Measurements from ENCODE around the gene LONRF2. TPM values are rescaled to one million over a fixed set of nuclear protein-coding genes. Genes with fewer than 3 reads are reported as not detected.
"Not testable (repeated sequence)": the region's sequence is repeated elsewhere in the genome, so short reads cannot be mapped to it uniquely, and the experiment has no call there.

LONRF2 gene
- polyA plus RNA-seq, 5 donors: 2.1 to 4.6 (median 3.4) TPM

- no peak for DNase-seq
Measured at GRCh38 chr2:100256849-100257248, 65.5 kb downstream of the LONRF2 start.

- no peak for DNase-seq
Measured at GRCh38 chr2:100256416-100256815, 65.9 kb downstream of the LONRF2 start.

GRCh38 chr2:100254646-100255210 is 67.6 kb downstream of the LONRF2 start:
- no peak for DNase-seq

GRCh38 chr2:100253786-100254185 is 68.5 kb downstream of the LONRF2 start:
- no peak for DNase-seq

- DNase-seq: no peak
Measured at GRCh38 chr2:100252811-100253698, 69.2 kb downstream of the LONRF2 start.

- DNase-seq: no peak
Measured at GRCh38 chr2:100250645-100251044, 71.7 kb downstream of the LONRF2 start.

- DNase-seq: no peak
Measured at GRCh38 chr2:100248971-100249370, 73.3 kb downstream of the LONRF2 start.

- not testable (repeated sequence) for DNase-seq
Measured at GRCh38 chr2:100248556-100248955, 73.7 kb downstream of the LONRF2 start.

GRCh38 chr2:100248044-100248330 is 74.3 kb downstream of the LONRF2 start:
- no peak for DNase-seq

- no peak for DNase-seq
Measured at GRCh38 chr2:100247256-100248043, 74.9 kb downstream of the LONRF2 start.

GRCh38 chr2:100246163-100247145 is 75.8 kb downstream of the LONRF2 start:
- DNase-seq: no peak

GRCh38 chr2:100245681-100246080 is 76.6 kb downstream of the LONRF2 start:
- DNase-seq: no peak

GRCh38 chr2:100244881-100245605 is 77.3 kb downstream of the LONRF2 start:
- no peak for DNase-seq

GRCh38 chr2:100243631-100244030 is 78.7 kb downstream of the LONRF2 start:
- DNase-seq: no peak

GRCh38 chr2:100242891-100243619 is 79.2 kb downstream of the LONRF2 start:
- peak in 1 of 2 donors; percentile 73 for DNase-seq

GRCh38 chr2:100242476-100242875 is 79.8 kb downstream of the LONRF2 start:
- peak; percentile 77 to 79 for DNase-seq

- no peak for DNase-seq
Measured at GRCh38 chr2:100241236-100241635, 81.1 kb downstream of the LONRF2 start.

GRCh38 chr2:100240386-100240785 is 81.9 kb downstream of the LONRF2 start:
- DNase-seq: no peak

- no peak for DNase-seq
Measured at GRCh38 chr2:100239486-100240210, 82.7 kb downstream of the LONRF2 start.
